Measurements from ENCODE around the gene YDJC.
"Not testable (repeated sequence)": the region's sequence is repeated elsewhere in the genome, so short reads cannot be mapped to it uniquely, and the experiment has no call there.

Gene YDJC

DNA sequence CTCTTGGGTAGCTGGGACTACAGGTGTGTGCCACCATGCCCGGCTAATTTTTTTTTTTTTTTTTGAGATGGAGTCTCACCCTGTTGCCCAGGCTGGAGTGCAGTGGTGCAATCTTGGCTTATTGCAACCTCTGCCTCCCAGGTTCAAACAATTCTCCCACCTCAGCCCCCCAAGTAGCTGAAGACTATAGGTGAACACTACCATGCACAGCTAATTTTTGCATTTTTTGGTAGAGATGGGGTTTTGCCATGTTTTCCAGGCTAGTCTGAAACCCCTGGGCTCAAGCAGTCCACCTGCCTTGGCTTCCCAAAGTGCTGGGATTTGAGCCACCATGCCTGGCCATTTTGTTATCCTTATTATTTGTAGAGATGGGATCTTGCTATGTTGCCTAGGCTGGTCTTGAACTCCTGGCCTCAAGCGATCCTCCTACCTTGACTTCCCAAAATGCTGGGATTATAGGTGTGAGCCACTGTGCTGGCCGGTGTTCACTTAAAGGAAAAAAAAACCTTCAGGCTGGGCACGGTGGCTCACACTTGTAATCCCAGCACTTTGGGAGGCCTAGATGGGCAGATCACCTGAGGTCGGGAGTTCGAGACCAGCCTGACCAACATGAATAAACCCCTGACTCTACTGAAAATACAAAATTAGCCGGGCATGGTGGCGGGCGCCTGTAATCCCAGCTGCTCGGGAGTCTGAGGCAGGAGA is 48.7 kb downstream of the YDJC start:
- DNase-seq (ENCODE audit: low read depth in 2 of 2, low spot score in 1 of 2), result not testable (repeated sequence)

DNA sequence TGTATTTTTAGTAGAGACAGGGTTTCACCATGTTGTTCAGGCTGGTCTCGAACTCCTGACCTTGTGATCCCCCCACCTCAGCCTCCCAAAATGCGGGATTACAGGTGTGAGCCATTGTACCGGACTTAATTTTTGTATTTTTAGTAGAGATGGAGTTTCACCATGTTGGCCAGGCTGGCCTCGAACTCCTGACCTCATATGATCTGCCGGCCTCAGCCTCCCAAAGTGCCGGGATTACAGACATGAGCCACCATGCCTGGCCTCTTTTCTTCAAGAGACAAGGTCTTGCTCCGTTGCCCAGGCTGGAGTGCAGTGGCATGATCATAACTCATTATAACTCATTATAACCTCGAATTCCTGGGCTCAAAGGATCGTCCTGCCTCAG is 49.2 kb downstream of the YDJC start:
- DNase-seq (ENCODE audit: low read depth in 2 of 2, low spot score in 1 of 2), result not testable (repeated sequence)

DNA sequence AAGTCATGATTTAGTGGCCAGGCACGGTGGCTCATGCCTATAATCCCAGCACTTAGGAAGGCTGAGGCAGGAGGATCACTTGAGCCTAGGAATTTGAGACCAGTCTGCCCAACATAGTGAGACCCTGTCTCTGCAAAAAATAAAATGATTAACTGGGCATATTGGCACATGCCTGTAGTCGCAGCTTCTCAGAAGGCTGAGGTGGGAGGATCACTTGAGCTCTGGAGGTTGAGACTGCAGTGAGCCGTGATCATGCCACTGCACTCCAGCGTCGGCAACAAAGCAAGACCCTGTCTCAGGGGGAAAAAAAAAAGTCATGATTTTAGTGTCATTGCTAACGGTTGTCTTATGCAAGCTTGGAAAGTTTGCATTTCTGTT is 50.4 kb downstream of the YDJC start:
- DNase-seq (ENCODE audit: low read depth in 2 of 2, low spot score in 1 of 2), result no peak
